Hippocampal formation (tissue), 2 donors: ENCODE measurements around the gene PTP4A1.
"Not testable (repeated sequence)": the region's sequence is repeated elsewhere in the genome, so short reads cannot be mapped to it uniquely, and the experiment has no call there.

Experiments used
- DNase-seq, 2 donors: peaks; one replicate each; lab custom pipeline; 2025; lab: John Stamatoyannopoulos, UW

The PTP4A1 gene

DNA sequence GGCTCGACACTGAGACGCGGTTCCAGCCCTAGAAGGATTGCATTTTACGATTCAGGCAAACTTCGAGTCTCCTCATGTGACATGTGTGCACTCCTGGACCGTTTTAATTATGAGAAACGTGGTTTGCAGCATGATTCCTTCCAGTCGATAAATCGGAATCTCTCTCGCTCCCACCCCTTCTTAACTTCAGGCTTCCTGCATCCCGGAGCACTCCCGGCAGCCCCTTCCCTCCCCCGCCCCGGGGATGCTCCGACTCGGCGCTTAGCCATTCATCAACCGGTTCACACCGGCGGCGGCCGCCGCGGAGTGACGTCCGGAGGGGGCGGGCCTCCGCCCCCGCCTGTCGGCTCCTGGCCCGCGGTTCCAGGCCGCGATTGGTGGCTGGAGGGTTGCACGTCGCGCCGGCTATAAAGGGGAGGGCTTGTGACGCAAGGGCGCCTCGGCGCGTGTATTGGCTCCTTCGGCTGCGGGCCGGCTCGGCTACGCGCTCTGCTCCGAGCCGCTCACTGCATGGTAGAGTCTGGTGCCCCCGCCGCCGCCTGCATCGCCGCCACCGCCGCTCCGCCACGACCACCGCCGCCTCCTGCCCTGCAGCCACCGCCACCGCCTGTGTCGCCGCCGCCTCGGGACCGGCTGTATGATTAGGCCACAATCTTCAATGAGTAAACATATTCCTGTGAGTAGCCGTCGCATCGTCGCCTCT lies at the start of gene PTP4A1, which contains the start of gene LOC128125822:
PTP4A1 (plus strand) TSS at position 437 of the 703 bp plus-strand sequence. CDS start 4,401 bp downstream, outside the sequence.
LOC128125822 (plus strand) TSS at position 437 of the 703 bp plus-strand sequence.
- peak; percentile 96 to 98 for DNase-seq

DNA sequence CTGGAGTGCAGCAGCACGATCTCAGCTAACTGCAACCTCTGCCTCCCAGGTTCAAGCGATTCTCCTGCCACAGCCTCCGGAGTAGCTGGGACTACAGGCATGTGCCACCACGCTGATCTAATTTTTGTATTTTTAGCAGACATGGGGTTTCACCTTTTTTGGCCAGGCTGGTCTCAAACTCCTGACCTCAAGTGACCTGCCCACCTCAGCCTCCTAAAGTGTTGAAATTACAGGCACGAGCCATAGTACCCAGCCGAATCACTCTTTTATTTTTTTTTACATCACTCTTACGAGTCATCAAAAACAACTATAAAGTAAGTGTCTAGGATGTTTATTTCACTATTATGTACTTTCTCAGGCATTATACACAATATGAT lies 49.4 kb upstream of the PTP4A1 start:
- DNase-seq, result not testable (repeated sequence)

DNA sequence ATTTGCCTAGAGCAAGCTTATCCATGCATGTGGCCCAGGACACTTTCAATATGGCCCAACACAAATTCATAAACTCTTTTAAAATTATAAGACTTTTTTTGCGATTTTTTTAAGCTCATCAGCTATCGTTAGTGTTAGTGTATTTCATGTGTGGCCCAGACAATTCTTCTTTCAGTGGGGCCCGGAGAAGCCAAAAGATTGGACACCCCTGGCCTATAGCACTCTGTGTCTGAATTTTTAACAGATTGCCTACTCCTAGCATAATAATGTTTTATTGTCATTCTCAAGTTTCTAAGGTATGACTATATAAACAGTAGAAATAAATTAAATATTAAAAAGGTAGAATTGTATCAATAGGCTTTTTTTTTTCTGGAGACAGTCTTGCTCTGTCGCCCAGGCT lies 48.6 kb upstream of the PTP4A1 start:
- no peak for DNase-seq

DNA sequence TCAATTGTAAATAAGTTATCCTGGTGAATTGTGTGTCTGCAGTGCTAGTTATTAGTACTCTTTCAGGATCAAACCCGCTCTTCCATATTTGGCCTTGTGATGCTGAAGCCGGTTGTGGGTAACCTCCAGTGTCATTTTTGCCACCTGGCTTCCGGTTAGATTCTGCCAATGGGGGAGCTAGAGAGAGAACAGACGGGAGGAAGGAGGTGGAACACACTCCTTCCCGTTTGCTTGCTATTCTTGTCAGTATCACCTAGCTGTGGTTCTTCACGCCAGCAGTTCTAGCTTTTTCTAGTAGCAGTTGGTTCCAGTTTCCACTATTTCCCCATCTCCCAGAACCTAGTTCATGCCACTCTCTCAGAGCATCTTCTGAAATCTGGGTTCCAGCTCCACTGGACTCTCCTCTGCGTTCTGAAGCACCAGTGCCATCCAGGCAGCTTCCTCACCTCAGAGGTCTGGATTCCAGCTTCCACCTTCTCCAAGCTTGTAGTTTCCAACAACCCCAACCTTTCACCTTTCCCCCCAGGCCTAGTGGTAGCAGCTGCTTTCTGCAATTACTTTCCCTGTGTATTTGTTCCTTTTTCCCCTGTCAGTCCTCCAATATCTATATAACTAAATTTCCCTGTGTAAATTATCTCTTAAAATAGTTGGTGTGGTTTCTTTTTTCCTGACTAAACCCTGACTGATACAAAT lies 46.9 kb upstream of the PTP4A1 start:
- no peak for DNase-seq

DNA sequence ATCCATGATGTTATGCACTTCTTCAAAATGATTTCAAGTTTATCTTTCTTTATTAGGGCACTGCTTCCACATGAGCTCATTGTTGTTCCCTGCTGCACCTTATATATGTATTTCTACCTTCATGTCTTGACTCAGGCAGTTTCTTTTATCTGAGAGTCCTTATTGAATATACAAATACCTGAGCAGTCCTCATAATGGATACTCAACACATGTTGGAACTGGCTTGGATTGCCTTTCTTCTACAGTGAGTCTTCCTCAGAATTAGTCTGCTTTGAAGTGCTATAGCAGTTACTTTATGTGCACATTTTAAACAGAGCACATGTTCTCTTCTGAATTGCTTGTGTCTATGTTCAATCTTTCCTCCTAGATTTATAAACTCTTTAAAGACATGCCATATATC lies 45.3 kb upstream of the PTP4A1 start:
- no peak for DNase-seq

DNA sequence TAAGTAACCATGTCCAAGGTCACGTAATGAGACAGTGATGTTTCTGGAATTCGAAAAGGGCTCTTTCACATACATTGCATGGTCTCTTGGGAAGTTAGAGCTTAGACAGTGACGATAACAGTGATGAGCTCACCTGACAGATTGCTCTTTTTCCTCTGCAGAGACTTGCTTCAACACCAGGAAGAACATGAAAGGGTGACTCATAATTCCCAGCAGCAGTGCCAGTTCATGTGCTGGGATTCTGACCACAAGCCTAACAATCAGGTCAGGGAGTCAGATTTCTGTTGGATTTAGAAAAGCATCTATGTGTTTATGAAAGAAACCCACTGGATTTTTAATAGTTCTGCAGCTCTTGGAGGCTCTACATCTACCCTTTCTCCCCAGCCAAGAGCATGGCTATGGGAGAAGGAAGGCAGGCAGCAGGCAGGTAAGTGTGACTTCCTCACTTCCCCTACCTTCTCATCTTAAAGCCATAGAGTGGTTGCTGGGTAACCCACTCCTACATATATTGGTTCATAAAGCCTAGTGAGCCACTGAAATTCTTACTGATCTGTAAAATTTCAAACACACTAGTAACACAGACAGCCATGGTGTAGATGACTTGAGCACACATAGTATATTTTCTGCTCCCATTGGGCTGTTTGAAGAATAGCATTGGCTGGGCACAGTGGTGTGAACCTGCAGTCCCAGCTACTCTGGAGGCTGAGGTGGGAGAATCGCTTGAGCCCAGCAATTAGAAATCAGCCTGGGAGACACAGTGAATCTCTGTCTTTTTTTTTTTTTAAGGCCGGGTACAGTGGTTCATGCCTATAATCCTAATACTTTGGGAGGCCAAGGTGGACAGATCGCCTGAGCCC lies 44.4 kb upstream of the PTP4A1 start:
- no peak for DNase-seq

DNA sequence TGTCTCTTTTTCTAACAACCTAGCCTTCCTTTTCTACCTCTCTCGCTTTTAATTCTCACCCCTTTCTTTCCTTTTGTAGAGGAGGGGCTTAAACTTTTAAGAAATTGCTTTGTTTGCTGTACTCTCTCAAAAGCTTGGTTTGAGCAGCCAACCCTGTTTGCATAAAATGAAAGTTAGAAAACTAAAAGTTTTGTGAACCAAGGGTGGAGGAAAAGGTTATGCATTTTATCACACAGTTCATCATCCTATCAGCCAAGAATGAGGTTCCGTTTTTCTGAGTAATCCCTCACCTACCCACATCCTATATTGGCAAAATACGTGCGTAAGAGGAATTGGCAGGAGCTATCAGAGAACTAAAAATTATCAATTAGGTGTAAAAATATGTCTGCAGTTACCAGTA lies 42.8 kb upstream of the PTP4A1 start:
- no peak for DNase-seq

DNA sequence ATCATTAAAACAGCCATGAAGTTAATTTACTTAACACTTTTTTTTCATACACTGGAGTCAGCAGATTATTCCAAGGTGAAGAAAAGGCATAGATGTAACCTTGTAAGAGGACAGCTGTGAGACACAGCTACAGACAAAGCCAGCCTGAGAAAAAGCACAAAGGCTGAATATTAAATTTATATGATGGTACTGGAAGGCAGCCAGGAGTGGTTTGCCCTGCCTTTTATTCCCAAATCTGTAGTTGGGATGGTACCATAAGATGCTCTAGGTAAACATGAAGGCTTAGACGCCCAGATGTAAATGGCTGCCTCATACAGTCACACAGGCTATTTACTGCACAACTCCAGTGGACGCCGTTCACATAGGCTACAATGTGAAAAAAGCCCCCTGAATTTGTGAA lies 42.1 kb upstream of the PTP4A1 start:
- no peak for DNase-seq

DNA sequence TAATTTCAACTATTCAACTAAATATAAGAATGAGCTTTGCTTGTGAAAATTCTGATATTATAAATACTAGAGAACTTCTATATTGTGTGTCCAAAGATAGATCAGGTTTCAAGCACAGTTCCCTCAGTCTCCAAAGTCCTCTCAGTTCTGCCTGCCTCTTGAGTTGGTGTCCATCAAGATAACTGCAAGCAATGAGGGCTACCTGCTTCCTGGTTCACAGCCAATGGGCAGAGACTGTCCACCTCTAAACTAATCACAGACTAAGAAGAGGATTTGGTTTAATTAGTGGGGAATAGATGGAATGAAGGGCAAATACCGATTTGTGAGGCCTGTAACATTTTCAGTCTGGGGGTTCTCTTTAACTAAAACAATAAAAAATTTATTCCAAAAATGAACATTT lies 41.3 kb upstream of the PTP4A1 start:
- no peak for DNase-seq

DNA sequence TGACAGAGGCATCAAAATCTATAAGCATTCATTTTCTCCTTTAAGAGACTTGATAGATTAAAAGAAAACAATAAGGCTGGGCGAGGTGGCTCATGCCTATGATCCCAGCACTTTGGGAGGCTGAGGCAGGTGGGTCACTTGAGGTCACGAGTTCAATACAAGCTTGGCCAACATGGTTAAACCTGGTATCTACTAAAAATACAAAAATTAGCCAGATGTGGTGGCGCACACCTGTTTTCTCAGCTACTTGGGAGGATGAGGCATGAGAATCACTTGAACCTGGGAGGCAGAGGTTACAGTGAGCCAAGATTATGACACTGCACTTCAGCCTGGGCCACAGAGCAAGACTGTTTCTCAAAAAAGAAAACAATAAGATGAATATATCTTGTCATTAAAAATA lies 39.3 kb upstream of the PTP4A1 start:
- DNase-seq, result no peak

DNA sequence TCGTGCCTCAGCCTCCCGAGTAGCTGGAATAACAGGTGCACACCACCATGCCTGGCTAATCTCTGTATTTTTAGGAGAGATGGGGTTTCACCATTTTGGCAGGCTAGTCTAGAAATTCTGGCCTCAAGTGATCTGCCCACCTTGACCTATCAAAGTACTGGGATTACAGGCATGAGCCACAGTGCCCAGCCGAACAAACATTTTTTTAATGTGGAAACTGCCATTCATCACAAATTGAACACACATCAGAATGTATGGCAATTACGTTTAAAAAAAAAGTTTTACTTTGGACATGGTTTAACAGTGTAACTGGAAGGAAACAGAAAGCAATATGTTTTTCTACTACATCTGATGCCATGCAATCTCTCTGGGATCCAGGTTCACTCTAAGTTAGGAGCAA lies 38.3 kb upstream of the PTP4A1 start:
- DNase-seq, result no peak

DNA sequence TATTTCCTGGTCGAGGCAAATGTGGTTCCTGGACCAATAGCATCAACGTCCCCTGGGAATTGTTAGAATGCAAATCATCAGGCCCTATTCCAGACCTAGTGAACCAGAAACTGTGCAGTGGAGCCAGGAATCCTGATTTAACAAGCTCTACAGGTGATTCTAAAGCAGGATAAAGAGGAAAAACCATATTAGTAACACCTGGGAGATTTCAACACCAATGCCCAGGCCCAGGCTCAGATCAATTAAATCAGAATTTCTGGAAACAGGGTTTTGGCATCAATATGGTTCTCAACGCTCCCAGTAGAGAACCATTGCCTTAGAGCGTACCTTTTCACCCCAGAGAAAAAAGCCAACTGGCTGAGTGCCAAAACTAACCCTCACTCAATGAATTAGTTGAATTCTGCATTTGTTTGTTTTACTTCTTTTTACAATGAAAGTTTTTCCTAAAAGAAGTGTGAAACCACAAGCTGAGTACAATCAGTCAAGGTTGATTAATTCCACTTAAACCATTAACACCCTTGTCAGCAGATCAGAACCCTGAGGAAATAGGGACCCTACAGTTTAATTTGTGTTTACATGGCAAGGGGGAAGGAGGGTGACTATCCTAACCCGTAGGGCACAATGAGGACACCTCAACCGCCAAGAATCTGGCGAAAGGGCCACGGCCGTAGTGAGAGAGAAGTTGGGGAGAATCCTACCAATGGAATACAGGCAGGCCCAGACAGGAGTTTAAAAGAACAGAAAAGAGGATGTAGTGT lies 34.9 kb upstream of the PTP4A1 start:
- no peak for DNase-seq

DNA sequence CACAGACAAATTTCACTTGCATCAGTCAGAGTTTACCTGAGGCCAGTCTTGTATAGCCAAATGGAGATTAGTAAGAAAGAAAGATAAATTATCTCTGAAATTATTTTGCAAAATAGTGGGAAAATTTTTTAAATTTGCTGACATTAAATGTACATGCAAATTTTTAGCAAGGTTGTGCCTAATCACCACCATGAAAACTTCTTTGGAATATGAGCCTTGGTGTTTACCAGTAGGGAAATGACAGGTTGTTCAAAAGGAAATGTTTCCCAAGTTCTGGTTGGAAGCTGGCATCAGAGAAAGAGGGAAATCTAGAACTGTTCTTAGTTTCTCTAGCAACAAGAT lies 34.4 kb upstream of the PTP4A1 start:
- no peak for DNase-seq

DNA sequence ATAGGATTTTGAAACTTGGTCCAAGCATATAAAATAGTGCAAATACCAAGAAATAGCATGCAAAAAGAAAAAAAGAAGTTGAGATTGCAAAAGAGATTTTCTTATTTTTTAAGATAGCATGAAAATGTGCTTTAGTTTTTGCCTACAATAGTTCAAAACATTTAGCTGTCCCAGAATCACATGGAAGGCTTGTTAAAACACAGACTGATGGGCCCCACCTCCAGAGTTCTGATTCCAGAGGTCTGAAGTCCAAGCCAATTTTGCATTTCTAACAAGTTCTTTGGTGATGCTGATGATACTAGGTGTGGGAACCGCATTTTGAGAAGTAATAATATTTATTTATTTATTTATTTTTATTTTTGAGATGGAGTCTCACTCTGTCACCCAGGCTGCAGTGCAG lies 33.7 kb upstream of the PTP4A1 start:
- no peak for DNase-seq

DNA sequence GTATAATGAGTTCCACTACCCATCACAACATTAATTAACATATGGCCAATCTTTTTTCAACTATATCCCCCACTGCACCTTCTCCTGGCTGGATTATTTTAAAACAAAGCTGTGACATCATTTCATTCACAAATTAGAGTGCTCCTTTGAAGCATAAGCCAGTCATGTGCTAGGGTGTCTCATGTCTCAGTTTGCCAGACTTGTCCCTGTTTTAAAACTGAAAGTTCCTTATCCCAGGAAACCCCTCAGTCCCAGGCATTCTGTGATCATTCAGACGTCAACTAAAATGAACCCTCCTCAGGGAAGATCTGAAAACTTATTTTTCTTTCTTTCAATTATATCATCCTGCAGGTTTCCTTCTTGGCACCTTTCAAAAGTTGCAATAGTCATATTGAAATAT lies 29.3 kb upstream of the PTP4A1 start:
- DNase-seq, result no peak

DNA sequence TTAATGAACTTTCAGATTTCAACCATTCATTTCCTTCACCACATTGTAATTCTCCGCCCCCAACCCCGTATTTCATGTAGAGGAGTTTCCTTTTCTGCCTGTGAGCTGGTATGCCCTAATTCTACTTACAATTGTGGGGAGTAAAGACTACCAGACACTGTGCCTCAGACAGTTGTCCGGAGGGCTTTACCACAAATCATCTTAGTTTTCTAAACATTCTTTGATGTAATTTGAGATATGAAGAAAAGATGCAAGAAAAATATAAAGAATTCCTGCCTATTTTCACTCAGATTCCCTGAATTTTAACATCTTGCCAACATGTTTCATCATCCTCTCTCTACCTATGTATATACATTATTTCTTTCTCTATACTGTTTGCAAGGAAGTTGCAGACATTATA lies 28.3 kb upstream of the PTP4A1 start:
- no peak for DNase-seq

DNA sequence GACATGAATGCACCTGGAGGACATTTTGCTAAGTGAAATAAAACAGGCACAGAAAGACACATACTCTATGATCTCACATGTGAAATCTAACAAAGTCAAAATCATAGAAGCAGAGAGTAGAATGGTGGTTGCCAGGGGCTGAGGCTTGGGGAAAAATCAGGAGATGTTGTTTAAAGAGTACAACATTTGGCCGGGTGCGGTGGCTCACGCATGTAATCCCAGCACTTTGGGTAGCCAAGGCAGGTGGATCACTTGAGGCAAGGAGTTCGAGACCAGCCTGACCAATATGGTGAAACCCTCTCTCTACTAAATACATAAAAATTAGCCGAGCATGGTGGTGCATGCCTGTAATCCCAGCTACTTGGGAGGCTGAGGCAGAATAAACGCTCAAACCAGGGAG lies 26.0 kb upstream of the PTP4A1 start:
- no peak for DNase-seq

DNA sequence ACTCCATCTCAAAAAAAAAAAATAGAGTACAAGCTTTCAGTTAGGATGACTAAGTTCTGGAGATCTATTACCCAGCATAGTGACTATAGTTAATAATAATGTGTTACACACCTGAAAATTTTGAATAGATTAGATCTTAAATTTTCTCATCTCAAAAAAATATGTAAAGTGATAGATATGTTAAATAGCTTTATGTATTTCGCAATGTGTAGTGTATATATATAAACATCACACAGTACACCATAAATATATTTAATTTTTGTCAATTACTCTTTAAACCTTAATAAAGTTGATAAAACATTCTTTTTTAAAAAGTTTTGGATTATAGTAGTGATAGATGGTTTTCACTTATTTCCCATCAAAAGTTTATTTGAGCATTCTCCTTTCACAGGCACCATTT lies 25.6 kb upstream of the PTP4A1 start:
- no peak for DNase-seq

DNA sequence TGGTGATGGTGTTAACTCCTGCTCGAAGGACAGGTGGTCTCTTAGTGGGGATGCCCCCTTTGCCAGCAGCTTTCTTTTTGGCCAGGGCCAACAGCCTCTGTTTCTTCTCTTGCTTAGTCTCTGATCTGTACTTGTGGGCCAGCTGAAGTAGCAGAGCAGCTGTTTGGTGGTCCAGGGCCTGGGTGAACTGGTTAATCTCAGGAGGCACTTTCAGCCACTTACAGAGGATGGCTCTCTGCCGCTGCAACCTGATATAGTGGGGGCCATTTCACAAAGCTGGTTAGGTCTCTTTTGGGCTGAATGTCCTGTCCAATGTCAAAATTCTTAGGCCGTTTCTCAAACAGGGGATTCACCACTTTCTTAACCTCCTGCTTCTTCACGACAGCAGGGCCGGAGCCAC lies 23.2 kb upstream of the PTP4A1 start:
- no peak for DNase-seq

DNA sequence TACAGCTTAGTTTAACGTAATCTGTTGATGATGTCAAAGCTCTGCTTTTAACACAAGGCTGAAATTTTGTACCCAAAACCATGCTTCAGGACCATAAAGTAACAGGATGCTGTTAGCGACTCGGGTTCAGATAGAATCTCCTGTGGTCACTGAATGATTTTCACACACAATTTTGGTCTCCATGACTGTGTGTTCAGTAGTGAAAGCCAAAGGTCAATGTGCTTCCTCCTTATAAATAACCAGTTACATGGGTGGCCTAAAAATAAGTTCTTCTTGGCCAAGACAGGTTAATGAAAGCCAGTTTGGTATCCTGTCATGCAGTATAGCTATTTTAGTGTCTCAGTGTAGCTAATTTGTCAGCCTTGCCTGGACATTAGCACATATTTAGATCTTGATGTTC lies 19.1 kb upstream of the PTP4A1 start:
- no peak for DNase-seq

DNA sequence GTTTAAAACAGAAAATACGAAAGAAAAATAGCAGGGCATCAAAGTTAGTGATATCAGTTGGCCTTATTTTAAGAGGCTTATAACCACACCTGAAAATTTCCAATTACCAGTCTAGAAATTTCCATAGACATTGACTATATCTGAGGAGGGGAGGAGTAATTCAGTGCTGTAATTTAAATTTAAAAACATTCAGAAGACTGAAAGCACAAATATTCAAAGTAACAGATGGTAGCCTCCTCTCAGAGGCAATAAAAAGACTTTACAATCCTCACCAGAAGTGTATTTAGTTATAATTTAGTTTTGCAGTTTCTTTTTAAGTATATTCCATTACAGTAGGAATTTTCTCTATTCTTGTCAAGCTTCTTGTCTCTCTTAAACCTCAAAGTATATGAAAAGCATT lies 18.4 kb upstream of the PTP4A1 start:
- no peak for DNase-seq

DNA sequence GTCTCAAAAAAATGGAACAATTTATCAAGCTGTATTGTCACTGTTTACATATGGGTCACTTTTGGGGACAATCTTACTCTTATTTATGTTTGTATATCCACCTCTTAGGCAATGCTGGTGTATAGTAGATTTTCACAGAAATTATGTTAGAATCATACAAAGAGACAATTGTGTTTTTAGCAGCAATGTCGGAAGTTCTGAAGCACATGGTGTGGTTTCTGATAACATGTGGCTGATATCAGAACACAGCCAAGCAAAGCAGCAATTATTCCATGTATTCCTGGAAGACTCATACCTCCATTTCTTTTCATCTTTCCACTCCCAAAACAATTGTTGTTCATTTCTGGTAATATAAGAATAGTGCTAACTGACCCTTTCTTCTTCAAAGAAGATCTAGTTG lies 17.5 kb upstream of the PTP4A1 start:
- DNase-seq, result no peak
